Astrocyte (in vitro differentiated cells and primary cell): ENCODE data around the gene ACSF3. TPM values are rescaled to one million over a fixed set of nuclear protein-coding genes. Genes with fewer than 3 reads are reported as not detected.

Source experiments
- DNase-seq: peaks from one replicate; pipeline ENCODE4 v3.0.0-alpha.2; 2010; ENCODE audit warnings: low read depth
- FAIRE-seq: peaks from 2 replicates; lab custom pipeline; 2011; peaks lifted over from hg19 to GRCh38; lab: Jason Lieb, UNC
- H2AFZ ChIP-seq: 2 replicates; pipeline ENCODE4 v1.6.0; 2012; ENCODE audit warnings: low read depth, low read length, inconsistent platforms
- H3K27ac ChIP-seq: 2 replicates; pipeline ENCODE4 v1.5.1; 2011; ENCODE audit warnings: low read depth, low read length, inconsistent platforms
- H3K27me3 ChIP-seq: 2 replicates; pipeline ENCODE4 v1.6.0; 2011; ENCODE audit warnings: low read length, inconsistent platforms; ENCODE audit not compliant: insufficient read depth
- H3K36me3 ChIP-seq: 2 replicates; pipeline ENCODE4 v1.5.1; 2011; ENCODE audit warnings: low read length, inconsistent platforms; ENCODE audit not compliant: insufficient read depth
- H3K4me1 ChIP-seq: 2 replicates; pipeline ENCODE4 v1.5.1; 2011; ENCODE audit warnings: low read length, inconsistent platforms; ENCODE audit not compliant: insufficient read depth
- H3K4me2 ChIP-seq: 2 replicates; pipeline ENCODE4 v1.6.0; 2012; ENCODE audit warnings: low read length, inconsistent platforms
- H3K4me3 ChIP-seq: 2 replicates; pipeline ENCODE4 v1.5.1; 2011; ENCODE audit warnings: low read depth, mild to moderate bottlenecking, low read length, inconsistent platforms; ENCODE audit not compliant: insufficient read depth
- H3K79me2 ChIP-seq: 2 replicates; pipeline ENCODE4 v1.6.0; 2012; ENCODE audit warnings: mild to moderate bottlenecking, low read length, inconsistent platforms; ENCODE audit not compliant: insufficient read depth
- H3K9ac ChIP-seq: 2 replicates; pipeline ENCODE4 v1.6.0; 2012; ENCODE audit warnings: mild to moderate bottlenecking, low read length, inconsistent platforms
- H3K9me3 ChIP-seq: 2 replicates; pipeline ENCODE4 v1.5.1; 2012; ENCODE audit warnings: low read depth, mild to moderate bottlenecking, low read length, inconsistent platforms; ENCODE audit not compliant: insufficient read depth
- H4K20me1 ChIP-seq: 2 replicates; pipeline ENCODE4 v1.6.0; 2012; ENCODE audit warnings: low read length, inconsistent platforms; ENCODE audit not compliant: insufficient read depth
- H3K27ac Mint-ChIP-seq: one replicate; pipeline ENCODE4 v1.8.0; 2021; ENCODE audit warnings: mild to moderate bottlenecking, mixed read lengths; ENCODE audit not compliant: unreplicated experiment
- H3K27me3 Mint-ChIP-seq: one replicate; pipeline ENCODE4 v1.8.0; 2021; ENCODE audit warnings: low read depth, mixed read lengths; ENCODE audit not compliant: unreplicated experiment
- H3K36me3 Mint-ChIP-seq: one replicate; pipeline ENCODE4 v1.8.0; 2021; ENCODE audit warnings: low read depth, mixed read lengths; ENCODE audit not compliant: unreplicated experiment
- H3K4me1 Mint-ChIP-seq: one replicate; pipeline ENCODE4 v1.8.0; 2021; ENCODE audit warnings: low read depth, mixed read lengths; ENCODE audit not compliant: unreplicated experiment
- H3K4me3 Mint-ChIP-seq: one replicate; pipeline ENCODE4 v1.8.0; 2021; ENCODE audit warnings: mild to moderate bottlenecking, moderate library complexity, mixed read lengths; ENCODE audit not compliant: unreplicated experiment
- H3K9me3 Mint-ChIP-seq: one replicate; pipeline ENCODE4 v1.8.0; 2021; ENCODE audit warnings: mild to moderate bottlenecking, mixed read lengths; ENCODE audit not compliant: unreplicated experiment
- EZH2 ChIP-seq: IDR thresholded peaks from 2 replicates; pipeline ENCODE4 v1.6.1; 2012; ENCODE audit warnings: mild to moderate bottlenecking, low read length, inconsistent platforms; ENCODE audit not compliant: insufficient read depth
- total RNA-seq: library from RNA; stranded (reverse); gene quantifications from 2 replicates; pipeline ENCODE4 v1.2.1, GENCODE V29; 2021
- TF ChIP-seq, protein P1 (sequence below): IDR thresholded peaks from 2 replicates; pipeline ENCODE4 v1.5.1; 2011; ENCODE audit warnings: low read depth, mild to moderate bottlenecking, inconsistent platforms, low read length, moderate library complexity; ENCODE audit not compliant: insufficient read depth

The ACSF3 gene
- total RNA-seq, 1 donor from 2014 or later: 17.0 TPM

DNA sequence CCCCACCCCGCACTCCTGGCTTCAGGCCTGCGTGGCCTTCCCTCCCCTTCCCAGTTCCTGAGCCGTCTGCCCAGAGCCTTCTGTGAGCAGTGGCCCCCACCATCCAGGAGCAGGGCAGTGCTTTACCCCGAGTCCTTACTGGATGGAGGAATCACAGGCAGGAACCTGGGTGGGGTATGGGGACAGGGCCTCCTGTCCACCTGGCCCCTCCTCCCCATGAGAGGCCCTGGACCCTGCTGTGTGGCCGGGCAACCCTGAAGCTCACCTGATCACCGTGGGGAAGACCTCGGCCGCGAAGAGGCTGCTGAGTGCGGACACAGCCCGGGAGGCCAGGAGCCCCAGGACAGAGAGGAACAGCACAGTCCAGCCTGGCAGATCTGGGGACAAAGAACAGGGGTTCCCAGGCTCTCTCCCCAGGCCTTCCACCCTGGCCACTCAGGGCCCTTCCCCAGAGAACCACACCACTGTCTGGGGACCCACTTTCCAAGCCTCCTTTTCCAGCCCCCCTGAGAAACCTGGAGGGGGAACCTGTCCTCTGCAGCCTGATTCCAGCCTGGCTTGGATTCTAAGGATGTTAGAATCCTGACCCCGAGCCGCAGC, 103.5 kb downstream of the ACSF3 start:
- Histone ChIP-seq H3K9me3 (no peaks in the 10 kb centered on the region), H3K4me1 (no peaks in the 10 kb centered on the region), H3K9ac (no peak overlapping the region), H3K4me2 (no peak overlapping the region), H3K27me3 (peaks cover 8% of the 10 kb centered on the region), H2AFZ (no peak overlapping the region), H3K4me3 (no peak overlapping the region), H3K79me2 (no peaks in the 10 kb centered on the region), H4K20me1 (no peaks in the 10 kb centered on the region), H3K36me3 (no peaks in the 10 kb centered on the region), H3K27ac (no peak overlapping the region)
- Mint-ChIP-seq H3K36me3 (no peaks in the 10 kb centered on the region), H3K9me3 (no peaks in the 10 kb centered on the region), H3K27me3 (peaks cover 20% of the 10 kb centered on the region), H3K4me3 (no peak overlapping the region), H3K4me1 (no peaks in the 10 kb centered on the region), H3K27ac (no peak overlapping the region)
- DNase-seq: no peak
- TF ChIP-seq, protein P1, sequence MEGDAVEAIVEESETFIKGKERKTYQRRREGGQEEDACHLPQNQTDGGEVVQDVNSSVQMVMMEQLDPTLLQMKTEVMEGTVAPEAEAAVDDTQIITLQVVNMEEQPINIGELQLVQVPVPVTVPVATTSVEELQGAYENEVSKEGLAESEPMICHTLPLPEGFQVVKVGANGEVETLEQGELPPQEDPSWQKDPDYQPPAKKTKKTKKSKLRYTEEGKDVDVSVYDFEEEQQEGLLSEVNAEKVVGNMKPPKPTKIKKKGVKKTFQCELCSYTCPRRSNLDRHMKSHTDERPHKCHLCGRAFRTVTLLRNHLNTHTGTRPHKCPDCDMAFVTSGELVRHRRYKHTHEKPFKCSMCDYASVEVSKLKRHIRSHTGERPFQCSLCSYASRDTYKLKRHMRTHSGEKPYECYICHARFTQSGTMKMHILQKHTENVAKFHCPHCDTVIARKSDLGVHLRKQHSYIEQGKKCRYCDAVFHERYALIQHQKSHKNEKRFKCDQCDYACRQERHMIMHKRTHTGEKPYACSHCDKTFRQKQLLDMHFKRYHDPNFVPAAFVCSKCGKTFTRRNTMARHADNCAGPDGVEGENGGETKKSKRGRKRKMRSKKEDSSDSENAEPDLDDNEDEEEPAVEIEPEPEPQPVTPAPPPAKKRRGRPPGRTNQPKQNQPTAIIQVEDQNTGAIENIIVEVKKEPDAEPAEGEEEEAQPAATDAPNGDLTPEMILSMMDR: no peak
- TF ChIP-seq EZH2: no peak
- no peak for FAIRE-seq

DNA sequence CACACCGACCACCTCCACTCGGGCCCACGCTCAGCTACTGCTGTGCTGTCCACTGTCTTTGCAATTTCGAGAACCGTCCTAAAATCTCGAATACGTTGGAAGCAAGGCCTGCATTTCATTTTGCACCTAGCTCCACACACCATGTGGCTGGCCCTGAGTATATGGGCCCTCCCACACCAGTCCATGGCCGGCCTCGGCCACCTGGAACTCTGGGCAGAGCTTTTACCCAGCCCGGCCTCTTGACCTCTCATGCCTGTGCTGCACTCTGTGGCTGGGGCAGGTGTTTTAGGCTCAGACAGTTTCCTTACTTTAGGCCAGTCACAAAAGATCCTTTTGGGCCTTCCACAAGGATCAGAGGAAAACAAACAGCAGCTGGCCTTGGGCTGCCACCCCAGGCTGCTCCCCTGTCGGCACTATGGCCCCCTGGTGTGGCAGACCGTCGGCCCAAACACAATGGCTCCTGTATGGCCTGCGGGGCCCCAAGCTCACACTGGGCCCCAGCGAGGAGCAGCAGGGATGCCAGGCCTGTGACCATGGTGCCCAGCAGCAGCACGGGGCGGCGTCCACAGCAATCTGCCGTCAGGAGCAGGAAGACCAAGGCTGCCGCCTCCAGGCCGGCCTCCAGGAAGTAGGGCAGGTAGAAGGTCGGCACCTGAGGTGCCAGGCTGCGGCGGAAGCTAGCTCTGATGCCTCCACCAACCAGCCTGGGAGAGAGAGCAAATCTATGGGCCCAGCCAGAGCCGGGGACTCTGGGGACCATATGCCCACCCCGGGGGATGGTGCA, 104.2 kb downstream of the ACSF3 start:
- Histone ChIP-seq H3K36me3 (no peaks in the 10 kb centered on the region), H3K27ac (no peak overlapping the region), H3K9ac (no peak overlapping the region), H3K4me3 (no peak overlapping the region), H2AFZ (no peak overlapping the region), H3K9me3 (no peaks in the 10 kb centered on the region), H3K79me2 (no peaks in the 10 kb centered on the region), H4K20me1 (no peaks in the 10 kb centered on the region), H3K27me3 (peaks cover 14% of the 10 kb centered on the region), H3K4me2 (no peak overlapping the region), H3K4me1 (no peaks in the 10 kb centered on the region)
- H3K9me3 Mint-ChIP-seq: peaks cover 3% of the 10 kb centered on the region
- FAIRE-seq: no peak
- no peak for TF ChIP-seq EZH2
- TF ChIP-seq, protein P1: no peak
- H3K27me3 Mint-ChIP-seq: peaks cover 23% of the 10 kb centered on the region
- DNase-seq: no peak
- H3K36me3 Mint-ChIP-seq: no peaks in the 10 kb centered on the region
- H3K4me1 Mint-ChIP-seq: no peaks in the 10 kb centered on the region
- H3K27ac Mint-ChIP-seq: no peak overlapping the region
- no peak overlapping the region for H3K4me3 Mint-ChIP-seq
